ENCODE data around the gene SLC26A8. TPM values are rescaled to one million over a fixed set of nuclear protein-coding genes. Genes with fewer than 3 reads are reported as not detected.

SLC26A8 gene
- polyA plus RNA-seq, 3 donors: 0.52 to 1.7 (median 1.5) TPM

DNA sequence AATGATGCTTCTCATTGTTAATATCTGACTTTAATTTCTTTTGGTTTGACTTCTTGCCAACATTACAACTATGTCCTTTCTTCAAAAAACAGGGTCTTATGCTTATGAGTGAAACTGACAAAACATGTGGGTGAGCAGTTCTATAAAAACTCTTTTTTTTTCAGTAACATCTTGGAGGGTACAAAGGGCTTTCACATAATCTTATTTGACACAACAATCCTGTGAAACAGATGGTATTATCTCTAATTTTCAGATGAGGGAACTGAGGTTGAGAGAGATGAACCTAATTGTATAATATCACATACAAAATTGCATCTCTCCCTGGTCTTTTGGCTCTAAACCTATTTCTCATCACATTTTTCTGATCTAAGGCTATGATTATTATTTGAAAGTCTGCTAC is 41.5 kb upstream of the SLC26A8 start:
- Mint-ChIP-seq H3K36me3 (peaks cover 27 to 60% of the 10 kb centered on the region in 2 donors), H3K27ac (peak overlapping the region in 6 of 7 donors; percentile 24 to 69 (median 56)), H3K4me3 (no peak overlapping the region), H3K4me1 (peaks cover 41% of the 10 kb centered on the region), H3K27me3 (ENCODE audit: low read depth in 3 of 3) (no peaks in the 10 kb centered on the region), H3K9me3 (peaks cover 0 to 4% (median 0%) of the 10 kb centered on the region in 7 donors)
- H3K4me2 ChIP-seq (replicated peaks; ENCODE audit: extremely low read depth, low read length, poor library complexity, severe bottlenecking): no peak overlapping the region
- H3K9ac ChIP-seq (ENCODE audit: insufficient read depth, low read length, poor library complexity, severe bottlenecking): no peak overlapping the region
- H3K79me2 ChIP-seq (ENCODE audit: insufficient read depth, low read length): peaks cover 100% of the 10 kb centered on the region
- H3K27me3 ChIP-seq (ENCODE audit: control insufficient read depth in 2 of 2, insufficient read depth in 2 of 2, low read length in 2 of 2): no peaks in the 10 kb centered on the region
- H2AFZ ChIP-seq (ENCODE audit: insufficient read depth, low read depth, low read length, poor library complexity, severe bottlenecking): no peak overlapping the region
- H3K4me1 ChIP-seq (ENCODE audit: control insufficient read depth in 1 of 2, insufficient read depth in 2 of 2, low read length in 2 of 2): peaks cover 0 to 14% of the 10 kb centered on the region in 2 donors
- peak overlapping the region in 1 of 2 donors; percentile 60 for H3K27ac ChIP-seq (ENCODE audit: low read depth in 1 of 2, low read length in 2 of 2)
- H3K36me3 ChIP-seq (replicated peaks in 1 of 2; ENCODE audit: control insufficient read depth in 1 of 2, insufficient read depth in 2 of 2, low read length in 2 of 2): peaks cover 27 to 66% of the 10 kb centered on the region in 2 donors
- no peaks in the 10 kb centered on the region for H3K9me3 ChIP-seq (replicated peaks in 1 of 2; ENCODE audit: control insufficient read depth in 1 of 2, insufficient read depth in 1 of 2, low read length in 2 of 2)
- TF ChIP-seq CTCF (IDR thresholded peaks at IDR 0.05): no peak
- H4K20me1 ChIP-seq (ENCODE audit: insufficient read depth, low read length): peaks cover 100% of the 10 kb centered on the region
- no peak overlapping the region for H3K4me3 ChIP-seq (replicated peaks in 1 of 3; ENCODE audit: low read depth in 2 of 3, low read length in 3 of 3)
- intact Hi-C loops (cut with micrococcal nuclease): no loop called here
- no peak for DNase-seq

DNA sequence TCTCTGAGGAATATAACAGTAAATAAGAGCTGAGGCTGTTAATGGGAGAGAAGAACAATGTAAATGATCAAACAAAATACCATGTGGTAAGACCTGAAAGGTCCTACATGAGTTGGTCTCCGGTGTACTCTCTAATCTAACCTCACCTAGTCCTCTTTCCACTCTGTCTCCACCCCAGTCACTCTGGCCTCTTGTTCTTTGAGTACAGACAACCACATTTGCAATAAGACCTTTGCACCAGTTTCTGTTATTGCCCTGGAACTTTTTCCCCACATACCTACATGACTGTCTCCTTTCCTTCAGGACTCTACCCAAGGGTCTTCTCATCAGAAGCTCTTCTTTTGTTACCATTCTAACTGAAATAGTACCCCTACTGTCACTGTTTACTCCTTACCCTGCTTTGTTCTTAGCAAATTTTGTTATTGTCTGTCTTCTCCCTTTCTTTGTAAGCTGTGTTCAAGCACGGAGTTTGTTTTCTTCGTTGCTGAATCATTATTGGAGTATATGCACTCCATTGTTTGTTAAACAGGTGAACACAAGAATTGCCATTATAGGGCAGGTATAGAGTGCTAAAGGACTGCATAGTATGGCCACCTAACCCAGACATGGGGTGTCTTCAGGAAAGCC is 40.4 kb upstream of the SLC26A8 start:
- Mint-ChIP-seq H3K36me3 (peaks cover 35 to 63% of the 10 kb centered on the region in 2 donors), H3K4me3 (no peak overlapping the region), H3K27ac (peak overlapping the region in 6 of 7 donors; percentile 17 to 83 (median 71)), H3K4me1 (peaks cover 44% of the 10 kb centered on the region), H3K27me3 (ENCODE audit: low read depth in 3 of 3) (no peaks in the 10 kb centered on the region), H3K9me3 (peaks cover 0 to 4% (median 0%) of the 10 kb centered on the region in 7 donors)
- H3K79me2 ChIP-seq (ENCODE audit: insufficient read depth, low read length): peaks cover 100% of the 10 kb centered on the region
- H3K4me2 ChIP-seq (replicated peaks; ENCODE audit: extremely low read depth, low read length, poor library complexity, severe bottlenecking): no peak overlapping the region
- no peak overlapping the region for H3K9ac ChIP-seq (ENCODE audit: insufficient read depth, low read length, poor library complexity, severe bottlenecking)
- H3K4me3 ChIP-seq (replicated peaks in 1 of 3; ENCODE audit: low read depth in 2 of 3, low read length in 3 of 3): no peak overlapping the region
- peaks cover 100% of the 10 kb centered on the region for H4K20me1 ChIP-seq (ENCODE audit: insufficient read depth, low read length)
- peaks cover 37 to 77% of the 10 kb centered on the region in 2 donors for H3K36me3 ChIP-seq (replicated peaks in 1 of 2; ENCODE audit: control insufficient read depth in 1 of 2, insufficient read depth in 2 of 2, low read length in 2 of 2)
- intact Hi-C loops (cut with micrococcal nuclease): no loop called here
- DNase-seq: no peak
- no peaks in the 10 kb centered on the region for H3K27me3 ChIP-seq (ENCODE audit: control insufficient read depth in 2 of 2, insufficient read depth in 2 of 2, low read length in 2 of 2)
- H3K27ac ChIP-seq (ENCODE audit: low read depth in 1 of 2, low read length in 2 of 2): peak overlapping the region in 1 of 2 donors; percentile 60
- no peaks in the 10 kb centered on the region for H3K9me3 ChIP-seq (replicated peaks in 1 of 2; ENCODE audit: control insufficient read depth in 1 of 2, insufficient read depth in 1 of 2, low read length in 2 of 2)
- WGBS (ENCODE audit: insufficient coverage): 100% methylated on average over 1 of the region's 3 CpGs
- TF ChIP-seq CTCF (IDR thresholded peaks at IDR 0.05): no peak
- H3K4me1 ChIP-seq (ENCODE audit: control insufficient read depth in 1 of 2, insufficient read depth in 2 of 2, low read length in 2 of 2): peaks cover 0 to 14% of the 10 kb centered on the region in 2 donors
- no peak overlapping the region for H2AFZ ChIP-seq (ENCODE audit: insufficient read depth, low read depth, low read length, poor library complexity, severe bottlenecking)

Measured in CD14-positive monocyte (primary cell).